ENCODE data around the gene COA3. TPM values are rescaled to one million over a fixed set of nuclear protein-coding genes. Genes with fewer than 3 reads are reported as not detected.

Gene COA3
- polyA plus RNA-seq, 1 donor (not counting 4 experiments of a cell fraction or from before 2014, with no cell fraction given) = 97.8 TPM

DNA sequence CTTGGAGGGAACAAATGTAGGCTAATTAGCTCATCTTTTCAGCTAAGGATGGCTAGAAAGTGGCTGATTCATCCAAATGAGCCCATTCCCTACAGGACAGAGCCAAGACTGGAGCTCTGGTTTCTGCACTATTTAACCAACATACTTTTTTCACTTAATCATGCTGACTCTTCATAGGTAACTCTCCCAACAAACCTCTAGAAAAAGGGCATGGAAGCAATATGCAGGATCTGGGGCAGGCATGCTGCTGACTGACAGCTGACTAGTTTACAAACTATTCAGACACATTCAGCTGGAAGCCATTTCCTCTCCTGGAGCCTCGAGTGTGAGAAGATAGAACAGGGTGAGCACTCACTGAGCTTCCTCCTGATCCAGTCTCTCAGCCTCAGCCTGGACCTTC lies 19.4 kb upstream of the COA3 start:
- Histone ChIP-seq H4K20me1 (ENCODE audit: control insufficient read depth, extremely low read depth, insufficient read depth, low read length) (no peaks in the 10 kb centered on the region), H3K9ac (ENCODE audit: control insufficient read depth, extremely low read depth, insufficient read depth, low read length) (no peak overlapping the region), H3K4me1 (ENCODE audit: control insufficient read depth, extremely low read depth, insufficient read depth, low read length) (peaks cover 2% of the 10 kb centered on the region), H3K9me3 (ENCODE audit: control insufficient read depth, low read depth, low read length) (no peaks in the 10 kb centered on the region), H3K36me3 (ENCODE audit: control insufficient read depth in 2 of 2, extremely low read depth in 1 of 2, insufficient read depth in 2 of 2, low read length in 2 of 2) (peaks cover 40 to 45% of the 10 kb centered on the region in 2 experiments), H3K79me2 (ENCODE audit: control insufficient read depth, insufficient read depth, low read length) (peaks cover 14% of the 10 kb centered on the region), H3K27ac (ENCODE audit: control insufficient read depth, insufficient read depth, low read length) (no peak overlapping the region), H3K9me1 (ENCODE audit: control insufficient read depth, extremely low read depth, insufficient read depth, low read length) (no peaks in the 10 kb centered on the region), H3K4me2 (ENCODE audit: control insufficient read depth, extremely low read depth, insufficient read depth, low read depth, low read length) (no peak overlapping the region), H3K4me3 (ENCODE audit: control insufficient read depth in 2 of 3, extremely low read depth in 1 of 3, insufficient read depth in 2 of 3, low read depth in 1 of 3, low read length in 3 of 3) (no peak overlapping the region), H2AFZ (ENCODE audit: control insufficient read depth, low read length) (no peak overlapping the region), H3K27me3 (ENCODE audit: control insufficient read depth, extremely low read depth, insufficient read depth, low read length) (no peaks in the 10 kb centered on the region)
- dilution Hi-C loops (cut with MboI; ENCODE audit: extremely low pct_ligation_motif_present, low sequenced_read_pairs) = no loop called here
- no peak for TF ChIP-seq EZH2 (IDR thresholded peaks at IDR 0.05; ENCODE audit: low read length)
- TF ChIP-seq CTCF (optimal IDR thresholded peaks at IDR 0.05 in 1 of 3, IDR thresholded peaks at IDR 0.05 in 1 of 3, conservative IDR thresholded peaks at IDR 0.05 in 1 of 3; ENCODE audit: extremely low read depth in 1 of 3, insufficient read depth in 2 of 3, low read length in 3 of 3) = no peak
- FAIRE-seq = no peak
- no peak for DNase-seq (ENCODE audit: low read depth, low spot score)

DNA sequence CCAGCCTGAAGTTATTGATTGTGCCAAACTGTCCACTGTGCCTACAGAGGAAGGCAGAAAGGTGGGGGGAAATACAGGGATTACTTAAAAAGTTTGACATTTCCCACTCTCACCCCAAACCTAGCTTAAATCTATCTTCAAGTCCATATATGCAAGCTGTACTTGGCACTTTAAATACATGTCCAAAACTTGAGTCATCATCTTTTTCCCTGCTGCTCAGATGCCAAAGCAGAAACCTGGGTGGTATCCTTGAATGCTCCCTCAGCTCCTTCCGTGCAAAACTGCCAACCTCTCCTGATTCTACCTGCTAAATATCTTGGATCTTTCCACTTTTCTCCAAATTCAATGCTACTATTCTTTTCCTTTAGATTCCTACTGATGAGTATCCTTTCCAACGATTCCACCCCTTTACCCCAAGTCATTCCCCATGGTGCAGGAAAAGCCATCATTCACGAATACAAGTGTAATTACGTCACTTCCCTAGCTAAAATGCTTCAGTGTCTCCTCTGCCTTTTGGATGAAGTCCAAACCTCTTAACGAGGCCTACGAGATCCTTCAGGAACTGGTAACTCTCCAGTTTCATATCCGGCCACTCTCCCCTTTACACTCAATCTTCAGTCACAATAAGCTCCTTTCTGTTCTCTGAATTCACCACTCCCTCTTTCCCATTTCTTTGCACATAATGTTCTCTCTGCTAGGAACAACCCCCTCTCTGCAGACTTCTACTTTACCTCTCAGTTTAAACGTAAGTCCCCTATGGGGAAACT lies 16.3 kb upstream of the COA3 start:
- FAIRE-seq = no peak
- dilution Hi-C loops (cut with MboI; ENCODE audit: extremely low pct_ligation_motif_present, low sequenced_read_pairs) = no loop called here
- H3K36me3 ChIP-seq (ENCODE audit: control insufficient read depth in 2 of 2, extremely low read depth in 1 of 2, insufficient read depth in 2 of 2, low read length in 2 of 2) = peaks cover 42 to 57% of the 10 kb centered on the region in 2 experiments

More for the DNA sequence above, 16.3 kb upstream of the COA3 start:
- H3K4me3 ChIP-seq (ENCODE audit: control insufficient read depth in 2 of 3, extremely low read depth in 1 of 3, insufficient read depth in 2 of 3, low read depth in 1 of 3, low read length in 3 of 3) = no peak overlapping the region
- no peak overlapping the region for H3K27ac ChIP-seq (ENCODE audit: control insufficient read depth, insufficient read depth, low read length)
- TF ChIP-seq EZH2 (IDR thresholded peaks at IDR 0.05; ENCODE audit: low read length) (no peak), CTCF (optimal IDR thresholded peaks at IDR 0.05 in 1 of 3, IDR thresholded peaks at IDR 0.05 in 1 of 3, conservative IDR thresholded peaks at IDR 0.05 in 1 of 3; ENCODE audit: extremely low read depth in 1 of 3, insufficient read depth in 2 of 3, low read length in 3 of 3) (no peak)
- H3K27me3 ChIP-seq (ENCODE audit: control insufficient read depth, extremely low read depth, insufficient read depth, low read length) = no peaks in the 10 kb centered on the region
- H3K4me1 ChIP-seq (ENCODE audit: control insufficient read depth, extremely low read depth, insufficient read depth, low read length) = no peaks in the 10 kb centered on the region
- no peak overlapping the region for H3K9ac ChIP-seq (ENCODE audit: control insufficient read depth, extremely low read depth, insufficient read depth, low read length)
- DNase-seq (ENCODE audit: low read depth, low spot score) = no peak
- H3K79me2 ChIP-seq (ENCODE audit: control insufficient read depth, insufficient read depth, low read length) = no peaks in the 10 kb centered on the region
- no peak overlapping the region for H2AFZ ChIP-seq (ENCODE audit: control insufficient read depth, low read length)
- peaks cover 2% of the 10 kb centered on the region for H3K9me1 ChIP-seq (ENCODE audit: control insufficient read depth, extremely low read depth, insufficient read depth, low read length)
- H3K9me3 ChIP-seq (ENCODE audit: control insufficient read depth, low read depth, low read length) = no peaks in the 10 kb centered on the region
- H3K4me2 ChIP-seq (ENCODE audit: control insufficient read depth, extremely low read depth, insufficient read depth, low read depth, low read length) = no peak overlapping the region
- no peaks in the 10 kb centered on the region for H4K20me1 ChIP-seq (ENCODE audit: control insufficient read depth, extremely low read depth, insufficient read depth, low read length)

All from keratinocyte (primary cell).